ENCODE measurements around the gene ADAT3. TPM values are rescaled to one million over a fixed set of nuclear protein-coding genes. Genes with fewer than 3 reads are reported as not detected.

Gene ADAT3
- total and polyA plus RNA-seq, 2 donors (not counting 1 experiment from before 2014, with no cell fraction given): 0.42 to 1.7 TPM

GRCh38 chr19:1889907-1890306 is 15.3 kb upstream of the ADAT3 start:
- Histone ChIP-seq H3K79me2 (ENCODE audit: control insufficient read depth, insufficient read depth, low read length) (peaks cover 2% of the 10 kb centered on the region), H3K4me1 (ENCODE audit: control insufficient read depth, extremely low read depth, insufficient read depth, low read length) (no peaks in the 10 kb centered on the region), H3K36me3 (ENCODE audit: control insufficient read depth, insufficient read depth, low read length) (no peaks in the 10 kb centered on the region), H3K9me3 (ENCODE audit: control insufficient read depth, insufficient read depth, low read depth, low read length) (no peaks in the 10 kb centered on the region), H4K20me1 (ENCODE audit: control insufficient read depth, extremely low read depth, insufficient read depth, low read length) (no peaks in the 10 kb centered on the region), H3K9ac (ENCODE audit: insufficient read depth, low read length) (no peak overlapping the region), H3K27ac (ENCODE audit: insufficient read depth, low read length) (no peak overlapping the region), H3K4me2 (ENCODE audit: extremely low read depth, insufficient read depth, low read length) (no peak overlapping the region), H3K4me3 (replicated peaks in 1 of 4; ENCODE audit: control extremely low read depth in 1 of 4, insufficient read depth in 1 of 4, low read depth in 3 of 4, low read length in 4 of 4) (no peak overlapping the region), H3K27me3 (ENCODE audit: control insufficient read depth, insufficient read depth, low read length) (no peaks in the 10 kb centered on the region), H2AFZ (ENCODE audit: low read length) (no peak overlapping the region)
- TF ChIP-seq EZH2 (IDR thresholded peaks at IDR 0.05; ENCODE audit: low read length, missing control alignments) (no peak), CTCF (conservative IDR thresholded peaks at IDR 0.05 in 1 of 2, IDR thresholded peaks at IDR 0.05 in 1 of 2; ENCODE audit: low read depth in 1 of 2, low read length in 2 of 2) (no peak)
- DNase-seq (ENCODE audit: low read depth in 2 of 2): no peak

GRCh38 chr19:1893791-1894190 is 11.4 kb upstream of the ADAT3 start:
- no peaks in the 10 kb centered on the region for H3K79me2 ChIP-seq (ENCODE audit: control insufficient read depth, insufficient read depth, low read length)
- no peaks in the 10 kb centered on the region for H3K27me3 ChIP-seq (ENCODE audit: control insufficient read depth, insufficient read depth, low read length)
- no peaks in the 10 kb centered on the region for H3K4me1 ChIP-seq (ENCODE audit: control insufficient read depth, extremely low read depth, insufficient read depth, low read length)
- no peak for DNase-seq (ENCODE audit: low read depth in 2 of 2)
- H3K9me3 ChIP-seq (ENCODE audit: control insufficient read depth, insufficient read depth, low read depth, low read length): no peaks in the 10 kb centered on the region
- H2AFZ ChIP-seq (ENCODE audit: low read length): no peak overlapping the region
- no peak overlapping the region for H3K4me2 ChIP-seq (ENCODE audit: extremely low read depth, insufficient read depth, low read length)
- TF ChIP-seq EZH2 (IDR thresholded peaks at IDR 0.05; ENCODE audit: low read length, missing control alignments) (no peak), CTCF (conservative IDR thresholded peaks at IDR 0.05 in 1 of 2, IDR thresholded peaks at IDR 0.05 in 1 of 2; ENCODE audit: low read depth in 1 of 2, low read length in 2 of 2) (no peak)
- H3K27ac ChIP-seq (ENCODE audit: insufficient read depth, low read length): no peak overlapping the region
- no peaks in the 10 kb centered on the region for H4K20me1 ChIP-seq (ENCODE audit: control insufficient read depth, extremely low read depth, insufficient read depth, low read length)
- H3K9ac ChIP-seq (ENCODE audit: insufficient read depth, low read length): no peak overlapping the region
- H3K4me3 ChIP-seq (replicated peaks in 1 of 4; ENCODE audit: control extremely low read depth in 1 of 4, insufficient read depth in 1 of 4, low read depth in 3 of 4, low read length in 4 of 4): no peak overlapping the region
- H3K36me3 ChIP-seq (ENCODE audit: control insufficient read depth, insufficient read depth, low read length): no peaks in the 10 kb centered on the region

- Histone ChIP-seq H3K27me3 (ENCODE audit: control insufficient read depth, insufficient read depth, low read length) (no peaks in the 10 kb centered on the region), H3K36me3 (ENCODE audit: control insufficient read depth, insufficient read depth, low read length) (no peaks in the 10 kb centered on the region), H3K4me3 (replicated peaks in 1 of 4; ENCODE audit: control extremely low read depth in 1 of 4, insufficient read depth in 1 of 4, low read depth in 3 of 4, low read length in 4 of 4) (no peak overlapping the region), H3K4me1 (ENCODE audit: control insufficient read depth, extremely low read depth, insufficient read depth, low read length) (no peaks in the 10 kb centered on the region), H3K9me3 (ENCODE audit: control insufficient read depth, insufficient read depth, low read depth, low read length) (no peaks in the 10 kb centered on the region), H4K20me1 (ENCODE audit: control insufficient read depth, extremely low read depth, insufficient read depth, low read length) (no peaks in the 10 kb centered on the region), H2AFZ (ENCODE audit: low read length) (no peak overlapping the region), H3K4me2 (ENCODE audit: extremely low read depth, insufficient read depth, low read length) (no peak overlapping the region), H3K27ac (ENCODE audit: insufficient read depth, low read length) (no peak overlapping the region), H3K9ac (ENCODE audit: insufficient read depth, low read length) (no peak overlapping the region), H3K79me2 (ENCODE audit: control insufficient read depth, insufficient read depth, low read length) (no peaks in the 10 kb centered on the region)
- DNase-seq (ENCODE audit: low read depth in 2 of 2): no peak
- TF ChIP-seq CTCF (conservative IDR thresholded peaks at IDR 0.05 in 1 of 2, IDR thresholded peaks at IDR 0.05 in 1 of 2; ENCODE audit: low read depth in 1 of 2, low read length in 2 of 2): no peak
- TF ChIP-seq EZH2 (IDR thresholded peaks at IDR 0.05; ENCODE audit: low read length, missing control alignments): no peak
Measured at GRCh38 chr19:1896508-1896907, 8.7 kb upstream of the ADAT3 start.
